Measurements from ENCODE around the gene GOLGA3.
"Not testable (repeated sequence)": the region's sequence is repeated elsewhere in the genome, so short reads cannot be mapped to it uniquely, and the experiment has no call there.

Gene GOLGA3

DNA sequence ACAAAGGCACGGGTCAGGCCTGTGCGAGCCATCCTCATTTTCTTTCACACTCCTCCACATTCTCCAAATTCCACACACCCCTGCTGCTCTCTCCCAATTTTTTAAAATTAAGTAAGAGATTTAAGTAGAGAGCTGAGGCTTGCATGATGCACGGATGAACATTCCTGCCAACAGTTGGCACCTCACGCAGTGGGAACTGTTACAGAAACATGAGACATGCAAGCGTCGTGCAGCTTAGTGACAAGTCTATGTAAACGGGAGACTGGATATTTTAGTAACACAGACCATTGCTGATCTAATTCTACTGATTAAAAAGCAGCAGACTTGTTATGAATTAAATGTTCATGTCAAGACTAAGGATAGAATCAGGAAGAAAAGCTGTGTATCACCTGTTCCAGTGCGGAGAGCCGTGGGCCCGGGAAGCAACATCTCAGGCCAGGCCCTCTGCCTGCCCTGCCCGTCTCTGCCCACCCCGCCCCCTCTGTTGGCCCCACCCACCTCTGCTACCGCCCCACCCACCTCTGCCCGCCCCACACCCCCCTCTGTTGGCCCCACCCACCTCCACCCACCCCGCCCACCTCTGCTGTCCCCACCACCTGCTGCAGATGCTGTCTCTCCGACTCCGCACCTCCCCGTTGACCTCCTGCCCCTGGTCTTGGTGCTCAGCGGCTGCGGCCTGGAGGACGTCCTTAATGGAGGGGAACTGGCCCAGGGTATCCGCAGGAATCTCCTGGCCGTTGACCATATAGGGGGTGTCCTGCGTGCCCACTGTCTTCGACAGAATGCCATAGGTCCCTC lies 21.2 kb downstream of the GOLGA3 start:
- no peak for DNase-seq

DNA sequence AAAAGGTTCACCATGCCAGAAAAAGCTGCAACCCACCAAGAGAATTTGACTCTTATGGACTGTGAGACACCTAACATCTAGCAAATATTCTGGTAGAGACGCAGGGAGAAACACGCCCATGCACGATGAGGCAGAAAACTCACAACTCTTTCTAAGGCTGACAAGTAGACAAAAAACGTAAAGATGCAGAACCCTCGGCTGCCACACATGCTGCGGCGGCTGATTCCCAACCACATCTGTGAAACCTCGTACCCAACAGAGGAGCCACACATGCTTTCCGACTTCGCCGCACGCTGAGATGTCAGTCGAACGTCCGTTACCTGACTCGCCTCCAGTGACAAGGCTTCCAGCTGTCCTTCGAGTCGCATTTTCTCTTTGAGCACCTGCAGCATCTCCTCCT lies 21.8 kb downstream of the GOLGA3 start:
- DNase-seq = peak; percentile 71

GRCh38 chr12:132804426-132804861 lies 24.2 kb downstream of the GOLGA3 start:
- no peak for DNase-seq

GRCh38 chr12:132803888-132804287 lies 24.8 kb downstream of the GOLGA3 start:
- DNase-seq = no peak

- DNase-seq = no peak
These were observed 25.5 kb downstream of the GOLGA3 start for GRCh38 chr12:132803125-132803524.

DNA sequence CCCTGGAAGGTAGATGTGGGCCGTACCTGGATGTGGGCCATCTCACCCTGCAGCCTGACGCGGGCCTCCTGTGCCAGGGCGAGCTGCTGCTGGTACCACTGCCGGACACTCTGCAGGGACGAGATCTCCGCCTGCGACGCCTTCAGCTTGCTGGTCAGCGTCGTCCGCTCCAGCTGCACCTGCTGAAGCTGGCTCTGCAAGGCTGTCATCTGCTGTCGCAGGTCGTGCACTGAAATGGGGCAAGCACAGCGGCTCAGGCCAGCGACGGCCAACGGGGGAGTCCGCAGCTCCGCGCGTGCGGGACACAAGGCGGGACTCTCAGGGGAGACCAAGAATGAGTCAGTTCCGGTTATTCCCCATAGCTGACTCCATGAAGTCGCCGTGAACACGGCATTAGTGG lies 26.9 kb downstream of the GOLGA3 start:
- no peak for DNase-seq

GRCh38 chr12:132798836-132799235 lies 29.8 kb downstream of the GOLGA3 start:
- DNase-seq = no peak

- DNase-seq = no peak
These were observed 30.7 kb downstream of the GOLGA3 start for GRCh38 chr12:132797820-132798570.

DNA sequence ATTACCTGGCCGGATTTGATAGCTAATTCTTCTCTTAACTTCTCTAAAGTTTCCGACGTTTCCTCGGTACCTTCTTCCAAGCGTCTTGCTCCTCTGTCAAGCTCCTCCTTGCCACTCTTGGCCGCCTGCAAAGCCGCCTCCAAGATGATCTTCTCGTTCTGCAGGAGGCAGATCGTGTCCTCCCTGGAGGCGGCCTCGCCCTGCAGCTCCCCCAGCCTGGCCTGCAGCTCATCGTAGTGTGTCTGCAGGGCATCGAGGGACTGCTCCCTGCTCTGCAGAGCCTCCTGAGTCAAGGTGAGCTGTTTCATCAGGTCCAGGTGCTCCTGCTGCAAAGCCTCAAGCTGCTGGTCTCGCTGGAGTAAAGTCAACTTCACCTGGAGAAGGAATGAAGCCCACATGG lies 32.8 kb downstream of the GOLGA3 start:
- DNase-seq = no peak

- not testable (repeated sequence) for DNase-seq
These were observed 36.7 kb downstream of the GOLGA3 start for GRCh38 chr12:132791940-132792339.

GRCh38 chr12:132789099-132789471 lies 39.6 kb downstream of the GOLGA3 start:
- DNase-seq = no peak

DNA sequence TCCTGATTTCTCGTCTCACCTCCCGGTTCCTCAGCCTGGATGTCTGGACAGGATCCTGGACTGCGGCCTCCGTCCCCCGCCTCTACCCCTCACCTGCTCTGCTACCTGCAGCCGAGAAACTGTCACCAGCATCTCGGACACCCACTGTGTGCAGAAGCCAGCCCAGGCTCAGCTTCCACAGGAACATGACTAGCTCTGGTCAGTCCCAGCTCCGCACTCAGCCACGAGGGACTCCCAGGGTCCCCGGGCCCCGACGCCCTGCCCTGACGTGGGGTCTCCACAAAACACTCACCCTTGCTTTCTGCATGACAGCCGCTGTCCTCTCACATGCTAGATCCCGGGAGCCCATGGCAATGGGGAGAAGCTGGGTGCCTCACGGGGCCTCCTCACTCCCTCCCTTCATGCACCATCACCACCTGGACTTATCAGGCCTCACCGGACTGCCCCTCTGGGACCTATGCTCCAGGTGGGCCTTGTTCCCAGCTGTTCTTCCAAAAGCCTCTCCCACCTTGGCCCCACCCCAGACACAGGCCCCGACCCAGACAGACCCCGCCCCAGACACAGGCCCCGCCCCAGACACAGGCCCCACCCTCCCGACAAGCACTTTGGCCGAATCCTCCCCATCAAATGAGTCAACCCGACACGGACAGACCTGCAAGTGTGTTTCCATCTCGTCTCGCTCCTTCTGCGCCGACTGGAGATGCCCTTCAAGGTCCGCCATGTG lies 40.1 kb downstream of the GOLGA3 start:
- no peak for DNase-seq

- DNase-seq = no peak
These were observed 40.8 kb downstream of the GOLGA3 start for GRCh38 chr12:132787877-132788276.

DNA sequence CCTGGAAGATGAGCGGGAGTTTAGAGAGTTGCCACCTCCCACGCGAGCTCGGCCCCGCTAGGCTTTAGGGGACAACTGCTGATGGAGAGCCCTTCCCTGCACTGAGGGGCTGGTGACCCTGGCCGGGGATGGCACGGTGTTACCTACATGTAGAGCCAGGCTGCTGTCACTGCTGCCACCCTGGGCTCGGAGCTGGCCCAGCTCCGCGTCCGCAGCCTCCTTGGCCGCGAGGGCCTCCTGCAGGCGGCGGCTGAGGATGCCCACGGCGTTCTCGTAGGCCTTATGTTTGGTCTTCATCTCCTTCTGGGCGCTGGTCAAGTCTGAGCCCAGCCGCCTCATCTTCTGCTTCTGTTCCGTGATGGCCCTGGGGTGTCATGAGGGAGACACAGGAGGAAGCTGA lies 42.5 kb downstream of the GOLGA3 start:
- no peak for DNase-seq

GRCh38 chr12:132784580-132784979 lies 44.1 kb downstream of the GOLGA3 start:
- no peak for DNase-seq

DNA sequence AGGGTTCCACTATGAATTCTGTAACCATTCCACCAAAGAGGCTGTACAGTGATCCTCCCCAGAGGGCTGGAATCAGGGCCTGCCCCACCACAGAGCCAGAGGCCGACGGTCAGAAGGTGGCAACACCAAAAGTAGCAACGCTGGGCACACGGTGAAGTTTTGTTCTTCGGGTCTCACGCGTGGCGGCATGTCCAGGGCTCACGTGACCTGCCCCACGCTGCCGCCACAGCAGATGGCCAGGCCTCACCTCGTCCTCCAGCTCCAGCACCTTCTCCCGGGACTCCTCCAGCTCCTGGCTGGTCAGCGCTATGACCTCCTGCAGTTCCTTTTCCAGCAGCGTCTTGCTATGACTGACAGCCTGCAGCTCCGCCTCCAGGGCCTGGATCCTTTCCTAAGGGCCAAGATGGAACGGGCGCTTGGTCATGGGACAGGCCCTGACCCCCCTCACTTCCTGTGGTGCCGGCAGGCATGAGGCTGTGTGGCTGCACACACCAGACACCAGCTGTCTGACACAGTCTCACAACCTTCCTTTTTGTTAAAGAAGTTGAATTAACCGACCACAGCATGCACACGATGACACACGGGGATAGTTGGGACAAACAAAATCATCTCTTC lies 44.6 kb downstream of the GOLGA3 start:
- DNase-seq = no peak

DNA sequence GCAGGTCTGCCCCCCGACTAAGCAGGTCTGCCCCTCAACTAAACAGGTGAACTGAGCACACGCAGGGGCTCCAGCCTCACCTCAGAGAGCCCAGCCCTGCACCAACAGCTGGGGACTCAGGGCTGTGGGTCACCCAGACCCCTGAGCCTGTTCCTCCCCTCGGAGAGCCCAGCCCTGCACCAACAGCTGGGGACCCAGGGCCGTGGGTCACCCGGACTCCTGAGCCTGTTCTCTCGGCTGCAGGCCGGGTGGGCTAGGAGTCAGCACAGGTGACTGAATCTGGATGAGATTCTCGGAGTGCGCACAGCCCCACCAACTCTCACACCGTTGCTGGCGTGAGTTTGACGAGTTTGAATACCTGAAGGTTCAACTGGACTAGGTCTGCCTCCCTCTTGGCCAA lies 46.7 kb downstream of the GOLGA3 start:
- no peak for DNase-seq

DNA sequence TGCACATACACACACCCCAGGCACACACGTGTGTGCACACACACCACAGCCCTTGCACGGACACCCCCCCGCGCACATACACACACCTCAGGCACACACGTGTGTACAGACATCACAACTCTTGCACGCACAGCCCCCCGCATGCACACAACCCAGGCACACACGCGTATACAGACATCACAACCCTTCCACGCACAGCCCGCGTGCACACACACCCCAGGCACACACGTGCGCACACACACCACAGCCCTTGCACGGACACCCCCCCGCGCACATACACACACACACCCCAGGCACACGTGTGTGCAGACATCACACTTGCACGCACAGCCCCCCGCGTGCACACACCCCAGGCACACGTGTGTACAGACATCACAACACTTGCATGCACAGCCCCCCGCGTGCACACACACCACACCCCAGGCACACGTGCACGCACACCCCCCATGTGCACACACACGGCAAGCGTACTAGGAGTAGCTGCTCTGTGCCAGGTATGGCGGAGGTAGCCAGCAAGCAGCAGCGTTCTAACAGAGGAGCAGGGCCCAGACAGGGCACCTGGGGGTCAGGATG lies 48.8 kb downstream of the GOLGA3 start:
- no peak for DNase-seq

DNA sequence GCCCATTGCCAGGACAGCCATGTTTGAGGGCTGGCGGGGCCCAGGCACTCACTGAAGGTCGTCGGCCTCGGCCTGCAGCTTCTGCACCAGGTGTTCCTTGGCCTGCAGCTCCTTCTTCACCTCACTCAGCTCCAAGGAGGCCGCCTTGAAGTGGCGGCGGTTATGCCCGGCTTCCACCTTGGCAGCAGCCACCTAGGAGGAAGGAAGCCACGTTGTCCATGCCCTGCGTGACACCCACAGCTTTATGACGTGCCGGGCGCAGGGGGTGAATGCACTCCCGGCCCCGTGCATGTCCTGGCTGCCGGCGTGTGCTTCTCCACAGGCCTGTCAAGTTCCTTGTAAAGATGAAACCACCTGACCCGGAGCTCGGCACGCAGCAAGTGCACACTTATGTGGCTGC lies 51.1 kb downstream of the GOLGA3 start:
- DNase-seq = no peak

DNA sequence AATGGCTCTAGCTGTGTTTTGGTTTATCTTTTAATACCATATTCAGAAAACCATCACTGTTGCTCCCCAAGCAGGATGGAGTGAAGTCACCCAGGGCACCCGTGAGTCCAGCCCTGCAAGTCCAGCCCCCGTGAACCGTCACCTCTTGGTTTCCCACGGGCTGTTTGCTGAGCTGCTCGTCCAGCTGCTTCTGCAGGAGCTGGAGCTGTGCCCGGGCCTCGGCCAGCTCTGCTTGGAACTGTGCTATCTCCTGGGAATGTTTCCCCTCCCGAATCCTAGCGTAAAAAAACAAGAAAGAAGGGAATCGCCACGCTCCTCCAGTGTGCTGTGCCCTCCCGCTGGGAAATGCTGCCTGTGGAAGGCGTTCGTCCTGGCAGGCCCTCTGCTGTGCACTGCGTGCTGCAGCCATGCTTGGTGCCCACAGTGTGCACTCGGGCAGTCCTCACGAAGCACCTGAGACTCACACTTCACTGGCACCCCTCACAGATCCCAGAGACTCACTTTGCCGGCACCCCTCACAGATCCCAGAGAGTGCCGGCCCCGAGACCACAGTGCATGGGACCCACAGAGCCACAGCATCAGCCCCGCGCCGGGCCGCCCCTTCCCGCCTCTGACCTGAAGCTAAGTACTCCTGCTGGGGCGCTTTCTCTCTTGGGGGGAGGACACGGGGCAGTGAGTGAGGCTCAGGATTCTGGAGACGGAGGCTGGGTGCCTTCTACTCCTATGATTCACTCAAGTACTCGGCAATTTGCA lies 51.7 kb downstream of the GOLGA3 start:
- no peak for DNase-seq

DNA sequence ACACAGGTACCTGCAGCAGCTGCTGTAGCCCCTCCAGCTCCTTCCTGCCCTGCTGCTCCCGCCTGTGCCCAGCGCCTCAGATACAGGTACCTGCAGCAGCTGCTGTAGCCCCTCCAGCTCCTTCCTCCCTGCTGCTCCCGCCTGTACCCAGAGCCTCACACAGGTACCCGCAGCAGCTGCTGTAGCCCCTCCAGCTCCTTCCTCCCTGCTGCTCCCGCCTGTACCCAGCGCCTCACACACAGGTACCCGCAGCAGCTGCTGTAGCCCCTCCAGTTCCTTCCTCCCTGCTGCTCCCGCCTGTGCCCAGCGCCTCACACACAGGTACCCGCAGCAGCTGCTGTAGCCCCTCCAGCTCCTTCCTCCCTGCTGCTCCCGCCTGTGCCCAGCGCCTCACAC lies 52.4 kb downstream of the GOLGA3 start:
- DNase-seq = not testable (repeated sequence)

Data from activated CD8-positive, alpha-beta memory T cell treated with anti-CD3 and anti-CD28 coated beads for 24 hours (primary cell).